NCI-H526 treated with DMSO at 0.1 percent for 48 hours (cell line): Measurements from ENCODE around the gene HIRIP3.
A peak's percentile ranks its signal among the peaks of the same experiment; 100 is the strongest.

Experiments
- DNase-seq: peaks from one replicate; lab custom pipeline; 2025; lab: John Stamatoyannopoulos, UW

The HIRIP3 gene

GRCh38 chr16:29983420-29984136, 11.8 kb downstream of the HIRIP3 start:
- DNase-seq: no peak

DNA sequence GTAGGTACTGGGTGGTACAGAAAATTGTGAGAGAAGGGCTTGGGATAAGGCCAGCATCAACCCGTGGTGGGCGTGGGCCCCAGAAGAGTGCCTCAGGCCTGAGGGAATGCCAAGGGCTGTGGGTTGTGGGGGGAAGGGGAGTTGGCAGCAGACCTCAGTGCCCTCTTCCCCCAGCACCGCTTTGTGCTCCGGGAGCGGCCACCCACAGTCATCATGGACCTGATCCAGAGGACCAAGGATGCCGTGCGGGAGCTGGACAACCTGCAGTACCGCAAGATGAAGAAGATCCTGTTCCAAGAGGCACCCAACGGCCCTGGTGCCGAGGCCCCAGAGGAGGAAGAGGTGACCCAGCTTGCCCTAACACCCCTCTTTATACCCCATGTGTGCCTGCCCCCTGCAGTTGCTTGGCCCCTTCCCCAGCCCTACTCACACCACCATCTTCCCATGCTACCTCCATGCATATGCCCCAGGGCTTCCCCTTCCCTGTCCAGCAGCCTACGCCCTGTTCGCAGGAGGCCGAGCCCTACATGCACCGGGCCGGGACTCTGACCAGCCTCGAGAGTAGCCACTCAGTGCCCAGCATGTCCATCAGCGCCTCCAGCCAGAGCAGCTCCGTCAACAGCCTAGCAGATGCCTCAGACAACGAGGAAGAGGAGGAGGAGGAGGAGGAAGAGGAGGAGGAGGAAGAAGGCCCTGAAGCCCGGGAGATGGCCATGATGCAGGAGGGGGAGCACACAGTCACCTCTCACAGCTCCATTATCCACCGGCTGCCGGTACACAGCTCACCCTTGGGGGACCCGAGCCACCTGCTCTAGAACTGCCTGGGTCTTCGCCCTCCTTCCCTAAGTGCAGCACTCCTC, 12.6 kb downstream of the HIRIP3 start:
- no peak for DNase-seq

DNA sequence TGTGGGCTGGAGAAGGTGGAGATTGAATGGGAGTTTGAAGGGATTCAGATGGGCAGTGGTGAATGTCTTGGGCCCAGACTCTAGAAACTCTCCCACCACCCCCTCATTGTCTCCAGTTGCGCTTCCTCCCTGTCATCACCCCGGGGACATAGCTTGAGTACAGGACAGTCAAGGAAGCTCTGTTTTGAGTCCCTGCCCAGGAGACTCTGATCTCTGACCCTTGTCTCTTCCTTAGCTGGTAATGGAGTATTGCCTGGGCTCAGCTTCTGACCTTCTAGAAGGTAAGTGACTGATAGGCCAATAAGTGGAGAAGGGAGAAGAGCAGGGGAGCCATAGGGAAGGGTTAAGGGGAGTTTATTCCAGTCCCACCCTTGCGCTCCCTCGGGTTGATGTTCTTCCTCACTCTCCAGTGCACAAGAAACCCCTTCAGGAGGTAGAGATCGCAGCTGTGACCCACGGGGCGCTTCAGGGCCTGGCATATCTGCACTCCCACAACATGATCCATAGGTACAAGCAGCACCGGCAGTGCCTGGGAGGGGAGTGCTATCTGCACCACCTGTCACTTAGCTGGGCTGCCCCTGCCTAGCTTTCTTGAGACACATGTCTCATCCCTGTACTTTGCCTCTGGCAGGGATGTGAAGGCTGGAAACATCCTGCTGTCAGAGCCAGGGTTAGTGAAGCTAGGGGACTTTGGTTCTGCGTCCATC, 16.7 kb downstream of the HIRIP3 start:
- no peak for DNase-seq

GRCh38 chr16:29978081-29978480, 17.3 kb downstream of the HIRIP3 start:
- DNase-seq: no peak

- DNase-seq: no peak
These were observed 18.2 kb downstream of the HIRIP3 start for GRCh38 chr16:29977063-29977825.

DNA sequence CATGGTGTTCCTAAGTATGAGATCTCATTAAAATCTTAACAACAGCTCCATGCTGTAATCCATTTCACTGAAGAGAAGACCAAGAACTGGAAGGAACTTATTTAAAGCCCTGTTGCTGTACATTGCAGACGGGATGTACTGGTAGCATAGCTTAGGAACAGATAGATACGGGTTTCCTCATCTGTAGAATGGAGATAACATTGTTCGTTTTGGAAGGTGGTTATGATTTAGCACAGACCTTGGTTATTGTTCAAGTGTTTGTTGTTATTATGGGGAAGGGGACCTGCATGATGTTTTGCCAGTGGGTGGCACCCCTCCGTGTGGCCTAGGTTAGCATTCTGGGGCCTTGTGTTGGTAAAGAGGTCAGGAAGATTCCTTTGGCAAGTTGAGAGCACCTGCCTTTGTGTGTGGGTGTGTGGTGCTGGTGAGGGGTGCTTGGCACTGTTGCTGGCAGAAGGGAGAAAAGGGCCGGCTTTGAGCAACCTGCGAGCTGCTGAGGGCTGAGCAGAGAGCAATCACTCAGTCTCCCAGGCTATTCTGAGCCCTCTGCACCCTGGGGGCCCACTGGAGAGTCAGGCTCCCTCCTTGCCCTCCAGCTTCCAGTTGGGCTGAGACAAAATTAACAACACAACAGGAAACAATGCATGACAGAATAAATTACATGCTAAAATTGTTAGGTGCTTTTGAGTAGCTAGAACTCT, 19.5 kb downstream of the HIRIP3 start:
- DNase-seq: no peak

DNA sequence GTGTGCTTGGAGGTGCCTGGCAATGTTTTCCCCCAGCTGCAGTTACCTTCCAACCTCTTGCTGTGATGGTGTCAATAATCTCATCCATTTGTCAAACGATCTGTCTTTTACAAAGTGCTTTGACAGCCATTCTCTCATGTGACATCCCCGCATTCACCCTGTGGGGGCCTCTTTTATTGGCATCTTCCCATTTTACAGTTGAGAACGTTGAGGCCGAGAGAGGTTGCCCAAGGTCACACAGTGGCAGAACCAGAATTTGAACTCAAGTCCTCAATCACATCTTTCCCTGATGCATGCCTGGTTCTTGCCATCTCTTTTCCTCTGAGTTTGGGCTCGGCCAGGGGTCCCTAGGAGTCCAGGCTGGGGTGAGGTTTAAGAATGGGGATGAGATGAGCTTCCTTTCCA, 20.3 kb downstream of the HIRIP3 start:
- DNase-seq: no peak

GRCh38 chr16:29974291-29975133, 20.9 kb downstream of the HIRIP3 start:
- DNase-seq: no peak

DNA sequence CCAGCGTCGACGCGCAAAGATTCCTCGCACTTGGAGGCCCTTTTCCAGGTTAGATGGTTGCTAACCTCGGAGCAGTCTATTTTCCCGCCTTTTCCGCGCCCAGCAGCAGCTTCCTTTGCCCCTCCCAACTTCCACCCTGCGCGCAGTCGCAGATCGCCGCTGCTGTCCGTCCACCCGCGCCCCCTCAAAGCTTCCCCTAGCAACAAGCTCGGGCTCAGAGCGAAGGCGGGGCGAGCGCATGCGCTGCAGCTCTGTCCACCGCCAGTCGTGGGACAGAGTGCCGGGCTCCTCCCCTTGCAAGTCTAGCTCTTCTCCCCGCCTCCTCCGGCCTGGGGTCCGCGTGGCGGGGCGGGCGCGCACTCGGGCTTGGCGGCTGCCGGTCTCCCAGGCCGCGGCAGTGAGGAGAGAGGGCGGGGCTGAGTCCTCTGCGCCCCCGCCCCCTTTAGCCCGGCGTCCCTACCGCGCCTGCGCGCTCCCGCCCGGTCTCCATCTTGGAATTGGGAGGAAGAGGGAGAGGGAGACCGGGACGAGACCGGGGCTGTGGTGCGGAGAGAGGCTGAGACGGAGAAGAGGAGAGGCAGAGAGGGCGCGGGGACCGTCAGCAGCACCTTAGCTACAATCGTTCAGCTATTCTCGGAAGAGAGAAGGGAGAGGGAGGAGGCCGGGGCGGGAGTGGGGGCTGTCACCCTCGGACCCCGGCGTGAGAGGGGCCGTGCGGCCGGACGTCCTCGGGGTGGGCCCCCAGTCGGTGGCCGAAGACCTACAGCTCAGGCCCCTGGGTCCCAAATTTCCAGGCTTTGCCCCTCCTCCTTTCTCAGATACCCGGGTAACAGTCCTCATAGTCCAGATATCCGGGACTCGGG, 21.8 kb downstream of the HIRIP3 start, which contains the start of gene TAOK2:
TSS of gene TAOK2 (plus strand) at position 485 of the 863 bp plus-strand sequence. CDS start 3,905 bp downstream, outside the sequence.
- peak; percentile 96 for DNase-seq

GRCh38 chr16:29972992-29973383, 22.4 kb downstream of the HIRIP3 start:
- DNase-seq: no peak

GRCh38 chr16:29972500-29972899, 22.9 kb downstream of the HIRIP3 start:
- DNase-seq: no peak

- no peak for DNase-seq
These were observed 24.1 kb downstream of the HIRIP3 start for GRCh38 chr16:29971304-29971703.

DNA sequence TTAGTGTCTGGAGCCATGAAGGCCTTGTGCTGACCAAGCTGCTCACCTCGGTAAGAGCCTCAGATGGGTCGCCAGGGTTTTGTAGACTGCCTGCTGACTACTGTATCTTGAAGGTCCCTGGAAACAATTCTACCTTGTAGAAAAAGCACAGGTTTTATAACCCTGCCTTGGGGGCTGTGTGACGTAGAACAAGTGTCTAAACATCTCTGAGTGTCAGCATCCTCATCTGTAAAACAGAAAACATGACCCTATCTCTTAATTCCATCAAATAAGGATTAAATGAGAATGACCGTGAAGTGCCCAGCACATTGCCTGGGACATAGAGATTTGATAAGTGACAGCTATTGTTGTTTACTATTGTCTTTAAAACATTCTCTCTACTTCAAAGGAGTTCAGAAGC, 27.2 kb downstream of the HIRIP3 start:
- DNase-seq: no peak

DNA sequence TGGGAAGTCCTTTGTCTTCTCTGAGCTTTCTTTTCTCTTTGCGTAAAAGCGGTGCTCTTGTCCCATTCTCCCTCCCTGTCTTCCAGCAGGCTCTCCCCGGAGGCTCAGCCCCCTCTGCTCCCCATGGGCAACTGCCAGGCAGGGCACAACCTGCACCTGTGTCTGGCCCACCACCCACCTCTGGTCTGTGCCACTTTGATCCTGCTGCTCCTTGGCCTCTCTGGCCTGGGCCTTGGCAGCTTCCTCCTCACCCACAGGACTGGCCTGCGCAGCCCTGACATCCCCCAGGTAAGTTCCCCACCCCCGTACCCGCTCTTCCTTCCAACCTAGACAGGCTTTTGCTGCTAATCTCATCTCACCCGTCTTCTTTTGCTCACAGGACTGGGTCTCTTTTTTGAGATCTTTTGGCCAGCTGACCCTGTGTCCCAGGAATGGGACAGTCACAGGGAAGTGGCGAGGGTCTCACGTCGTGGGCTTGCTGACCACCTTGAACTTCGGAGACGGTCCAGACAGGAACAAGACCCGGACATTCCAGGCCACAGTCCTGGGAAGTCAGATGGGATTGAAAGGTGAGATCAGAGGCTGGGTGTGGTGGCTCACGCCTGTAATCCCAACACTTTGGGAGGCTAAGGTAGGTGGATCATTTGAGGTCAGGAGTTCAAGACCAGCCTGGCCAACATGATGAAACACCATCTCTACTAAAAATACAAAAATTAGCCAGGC, 32.2 kb downstream of the HIRIP3 start:
- DNase-seq: no peak

- DNase-seq: no peak
These were observed 32.9 kb downstream of the HIRIP3 start for GRCh38 chr16:29962344-29962994.

DNA sequence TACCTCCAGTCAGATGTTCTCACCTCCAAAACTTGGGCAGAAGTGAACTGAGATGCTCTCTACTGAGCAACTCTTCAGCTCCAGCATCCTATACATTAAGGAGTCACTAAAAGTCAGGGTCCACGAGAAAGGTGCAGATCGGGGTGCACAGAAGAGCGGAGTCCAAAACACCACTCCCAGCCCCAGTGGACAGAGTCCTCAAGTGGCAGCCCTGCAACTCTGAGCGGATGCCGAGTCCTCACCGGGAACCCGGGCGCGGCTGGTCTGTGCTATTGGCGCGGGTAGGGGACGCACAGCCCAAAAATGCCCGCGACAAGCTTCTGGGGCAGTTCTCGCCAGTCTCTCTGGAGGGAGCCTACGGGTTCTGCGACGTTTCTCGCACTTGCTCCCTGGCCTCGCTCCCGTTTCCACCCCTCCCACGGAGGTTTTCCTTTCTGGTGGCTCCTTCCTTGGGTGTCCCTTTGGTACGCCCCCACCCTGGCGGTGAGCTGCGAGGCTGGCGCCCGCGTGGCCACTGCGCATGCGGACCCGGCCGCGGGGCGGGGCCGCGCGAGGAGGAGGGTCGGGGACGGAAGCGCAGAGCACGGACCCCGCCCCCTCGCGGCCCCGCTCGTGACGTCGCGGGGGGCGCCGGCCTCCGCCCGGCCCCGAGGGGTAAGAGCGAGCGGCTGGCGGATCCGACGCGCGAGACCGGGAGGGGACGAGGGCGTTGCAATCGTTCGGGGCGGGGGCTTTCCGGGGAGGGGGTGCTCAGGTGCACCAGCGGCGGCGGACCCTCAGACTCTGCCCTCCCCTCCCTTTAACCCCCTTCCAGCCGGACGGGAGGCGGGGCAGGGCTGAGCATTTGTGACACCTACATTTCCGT, 33.7 kb downstream of the HIRIP3 start, which contains the start of gene TMEM219:
TSS of gene TMEM219 (plus strand) at position 601 of the 865 bp plus-strand sequence. CDS start 1,065 bp downstream, outside the sequence.
- peak; percentile 85 for DNase-seq

DNA sequence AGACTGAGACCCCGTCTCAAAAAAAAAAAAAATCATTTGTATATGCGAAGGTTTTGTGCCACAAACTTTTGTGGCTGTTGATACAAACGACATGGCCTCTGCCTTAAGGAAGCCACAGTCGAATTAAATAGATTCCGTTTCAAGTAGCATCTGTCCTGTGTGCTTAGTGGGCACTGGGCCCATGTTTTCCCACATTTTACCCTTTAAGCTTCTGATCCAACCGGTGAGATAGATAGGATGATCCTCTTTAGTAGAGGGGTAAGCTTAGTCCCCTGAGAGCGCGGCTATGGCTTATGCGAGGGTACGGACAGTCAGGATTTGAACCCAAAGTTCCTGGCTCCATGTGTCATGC, 34.3 kb downstream of the HIRIP3 start:
- DNase-seq: no peak
